GM12878 (cell line): ENCODE results near the gene AXIN1. TPM values are rescaled to one million over a fixed set of nuclear protein-coding genes. Genes with fewer than 3 reads are reported as not detected.

Source experiments
- ATAC-seq: fragments of 200-7000 bp; cut with Tn5 transposase; 3 replicates; pipeline ENCODE4 v1.9.1; 2020; ENCODE audit warnings: mild to moderate bottlenecking, moderate library complexity
- BruUV-seq: library from RNA; stranded (reverse); fragments of 400-500 nt; replicated peaks from 2 replicates; lab custom pipeline; 2021; lab: Mats Ljungman, UMichigan
- CTCF ChIA-PET: fragments of 300-600 bp; sonication (Branson Sonifier 250); formaldehyde crosslinking; extraction: SDS; loops from one replicate; lab custom pipeline; 2021; ENCODE audit warnings: inconsistent platforms; lab: Yijun Ruan, JAX
- POLR2A ChIA-PET: fragments of 350-600 bp; formaldehyde crosslinking; extraction: SDS; loops from one replicate; lab custom pipeline; 2021; ENCODE audit warnings: inconsistent platforms; lab: Charles Lee
- RAD21 ChIA-PET: fragments of 300-600 bp; sonication (Branson Sonifier 250); formaldehyde crosslinking; loops from one replicate; lab custom pipeline; 2023; ENCODE audit warnings: antibody characterized with exemption; ENCODE audit not compliant: unreplicated experiment; lab: Charles Lee
- SMC1A ChIA-PET: fragments of 300-600 bp; sonication (Branson Sonifier 250); formaldehyde crosslinking; loops from one replicate; lab custom pipeline; 2023; ENCODE audit not compliant: unreplicated experiment, uncharacterized antibody; lab: Charles Lee
- DNase-seq: peaks from one replicate; pipeline ENCODE4 v3.0.0-alpha.2; 2011; ENCODE audit warnings: low read depth, low spot score
- FAIRE-seq: peaks from 3 replicates; lab custom pipeline; 2011; peaks lifted over from hg19 to GRCh38; lab: Jason Lieb, UNC
- H2AFZ ChIP-seq: 2 replicates; pipeline ENCODE4 v1.6.0; 2011; ENCODE audit warnings: low read depth, low read length, control low read depth; ENCODE audit not compliant: control insufficient read depth
- H3K27ac ChIP-seq: 2 replicates; pipeline ENCODE4 v1.5.1; 2011; ENCODE audit warnings: control low read depth; ENCODE audit not compliant: control insufficient read depth, insufficient read depth
- H3K27me3 ChIP-seq, 2 experiments: replicated peaks in 1 of 2; 2 replicates each; pipeline versions ENCODE4 v1.6.0 to v1.6.1; 2011; ENCODE audit warnings: low read length in 1 of 2; ENCODE audit not compliant: control insufficient read depth in 2 of 2, insufficient read depth in 2 of 2
- H3K36me3 ChIP-seq, 2 experiments: 2 replicates each; pipeline ENCODE4 v1.5.1; 2011; ENCODE audit warnings: low read length in 1 of 2; ENCODE audit not compliant: control insufficient read depth in 2 of 2, insufficient read depth in 2 of 2
- H3K4me1 ChIP-seq: 2 replicates; pipeline ENCODE4 v1.6.1; 2011; ENCODE audit warnings: mild to moderate bottlenecking, low read length, moderate library complexity, mixed read lengths; ENCODE audit not compliant: control insufficient read depth, insufficient read depth
- H3K4me2 ChIP-seq: 2 replicates; pipeline ENCODE4 v1.6.0; 2011; ENCODE audit warnings: control low read depth; ENCODE audit not compliant: control insufficient read depth, insufficient read depth
- H3K4me3 ChIP-seq: fragments of 200-600 bp; sonication (generic); 2 replicates; pipeline ENCODE4 v1.5.1; 2016
- H3K79me2 ChIP-seq: 2 replicates; pipeline ENCODE4 v1.6.0; 2011; ENCODE audit warnings: low read length; ENCODE audit not compliant: control insufficient read depth, insufficient read depth
- H3K9ac ChIP-seq: 2 replicates; pipeline ENCODE4 v1.8.0; 2011; ENCODE audit warnings: low read length, control low read depth, mixed read lengths; ENCODE audit not compliant: control insufficient read depth, insufficient read depth
- H3K9me3 ChIP-seq: replicated peaks from 3 replicates; pipeline ENCODE4 v1.5.1; 2011; ENCODE audit warnings: mild to moderate bottlenecking, low read length; ENCODE audit not compliant: control insufficient read depth, insufficient read depth
- H4K20me1 ChIP-seq: 2 replicates; pipeline ENCODE4 v1.6.0; 2011; ENCODE audit not compliant: control insufficient read depth, insufficient read depth
- BMI1 ChIP-seq: fragments of 450-650 bp; IDR thresholded peaks from 2 replicates; pipeline ENCODE4 v1.6.1; 2016; ENCODE audit warnings: mild to moderate bottlenecking, moderate library complexity, borderline replicate concordance
- CHD1 ChIP-seq: IDR thresholded peaks from 2 replicates; pipeline ENCODE4 v1.6.1; 2012; ENCODE audit warnings: low read depth, low read length, improper control_type of control experiment
- EED ChIP-seq: sonication (generic); IDR thresholded peaks from 2 replicates; pipeline ENCODE4 v1.6.1; 2016; ENCODE audit warnings: antibody characterized with exemption, low read depth
- HDAC6 ChIP-seq: fragments of 200-600 bp; sonication (generic); IDR thresholded peaks from one replicate; pipeline ENCODE4 v1.8.0; 2017; ENCODE audit warnings: antibody characterized with exemption; ENCODE audit not compliant: unreplicated experiment
- IRF5 ChIP-seq: fragments of 450-650 bp; IDR thresholded peaks from 2 replicates; pipeline ENCODE4 v1.6.1; 2017; ENCODE audit warnings: borderline replicate concordance
- JUNB ChIP-seq: IDR thresholded peaks from 2 replicates; pipeline ENCODE4 v1.6.1; 2016; ENCODE audit warnings: antibody characterized with exemption, mild to moderate bottlenecking
- MTA3 ChIP-seq: IDR thresholded peaks from 2 replicates; pipeline ENCODE4 v1.6.1; 2012; ENCODE audit warnings: low read length, inconsistent platforms, borderline replicate concordance
- NFXL1 ChIP-seq: fragments of 450-650 bp; IDR thresholded peaks from 2 replicates; pipeline ENCODE4 v1.6.1; 2017; ENCODE audit warnings: antibody characterized with exemption, mild to moderate bottlenecking, borderline replicate concordance
- NR2F1 ChIP-seq: fragments of 450-650 bp; conservative IDR thresholded peaks from 2 replicates; pipeline ENCODE4 v1.6.1; 2017; ENCODE audit warnings: mild to moderate bottlenecking
- RAD51 ChIP-seq: fragments of 450-650 bp; IDR thresholded peaks from 2 replicates; pipeline ENCODE4 v1.6.1; 2016; ENCODE audit warnings: moderate library complexity, mild to moderate bottlenecking, inconsistent platforms
- RFX5 ChIP-seq: IDR thresholded peaks from 2 replicates; pipeline ENCODE4 v1.6.1; 2011; ENCODE audit warnings: low read depth, low read length, improper control_type of control experiment
- SKIL ChIP-seq: fragments of 450-650 bp; IDR thresholded peaks from 2 replicates; pipeline ENCODE4 v1.6.1; 2017; ENCODE audit warnings: mild to moderate bottlenecking, low read depth, inconsistent platforms; ENCODE audit not compliant: poor library complexity, severe bottlenecking
- SUZ12 ChIP-seq: fragments of 200-600 bp; sonication (generic); IDR thresholded peaks from one replicate; pipeline ENCODE4 v1.6.1; 2018; ENCODE audit warnings: antibody characterized with exemption, mild to moderate bottlenecking; ENCODE audit not compliant: unreplicated experiment
- ZBED1 ChIP-seq: IDR thresholded peaks from 2 replicates; pipeline ENCODE4 v1.6.1; 2016; ENCODE audit warnings: borderline replicate concordance
- WGBS: methylation state at CpG from one replicate; pipeline ENCODE4 v1.1.6; 2016; ENCODE audit warnings: low lambda C conversion rate; ENCODE audit not compliant: insufficient replicate concordance, insufficient coverage; ENCODE audit errors: missing lambda C conversion rate; 5-methylcytosine and 5-hydroxymethylcytosine counted together
- in situ Hi-C: fragments of 300-500 bp; cut with MboI; formaldehyde crosslinking; loops from 9 replicates; pipeline ENCODE4 v1.14.3; 2018; ENCODE audit warnings: mixed read lengths
- intact Hi-C: fragments of 100-400 bp; cut with micrococcal nuclease; formaldehyde crosslinking; loops from one replicate; pipeline ENCODE4 v1.14.2; 2022; ENCODE audit not compliant: unreplicated experiment
- polyA plus RNA-seq, 11 experiments: library from polyadenylated mRNA; depleted of rRNA in 4 of 11; unstranded in 6 of 11; stranded (reverse) in 5 of 11; fragments of >200 nt; fragmentation: Nextera tagmentation in 4 of 11; fragmentation: Illumina TruSeq in 1 of 11; extraction: Ambion mirVana in 4 of 11; extraction: Trizol in 1 of 11; gene quantifications; 1 replicate in 1 of 11; 2 replicates in 10 of 11; pipeline versions ENCODE4 v1.2.1 to v1.2.3, GENCODE V29; 2011 to 2016; ENCODE audit warnings: inconsistent platforms in 2 of 11, missing spikeins in 2 of 11, low read depth in 1 of 11
- total RNA-seq, 4 experiments: library from RNA; depleted of rRNA in 3 of 4; stranded (reverse); fragments of >200 nt in 3 of 4; fragmentation: Illumina TruSeq in 1 of 4; extraction: Trizol in 1 of 4; gene quantifications; 2 replicates each; pipeline versions ENCODE4 v1.2.1 to v1.2.3, GENCODE V29; 2013 to 2021

AXIN1 gene
- total and polyA plus RNA-seq, 10 of the 15 experiments (the other 5 are each of a cell fraction or from before 2014, with no cell fraction given), result 0.26 to 27.1 (median 7.7) TPM

- POLR2A ChIA-PET, result no interaction called here
- no peaks in the 10 kb centered on the region for H3K9me3 ChIP-seq
- TF ChIP-seq JUNB (no peak), RAD51 (no peak), HDAC6 (peak; percentile 86), SUZ12 (peak; percentile 73)
- TF ChIP-seq, all 136 proteins: peak for 2
- RAD21 ChIA-PET, result no interaction called here
- 4% methylated on average over 51 of the region's 58 CpGs for WGBS
- SMC1A ChIA-PET, result no interaction called here
- in situ Hi-C loops (no loop called here), intact Hi-C loops (no loop called here)
- Histone ChIP-seq H3K36me3 (no peaks in the 10 kb centered on the region), H3K79me2 (no peaks in the 10 kb centered on the region), H3K4me1 (no peaks in the 10 kb centered on the region), H3K4me3 (no peak overlapping the region), H3K27me3 (peaks cover 0 to 3% of the 10 kb centered on the region in 2 experiments; a peak in 2 of 4 replicates), H3K4me2 (peak overlapping the region; percentile 42; the same call in 1 of the 2 replicates), H4K20me1 (no peaks in the 10 kb centered on the region), H2AFZ (no peak overlapping the region), H3K27ac (no peak overlapping the region), H3K9ac (no peak overlapping the region)
- BruUV-seq, result no TSS peak
- ATAC-seq (peak; percentile 21; the same call in 1 of the 3 replicates), FAIRE-seq (no peak), DNase-seq (no peak)
- CTCF ChIA-PET, result no interaction called here
These were observed 77.4 kb downstream of the AXIN1 start for GRCh38 chr16:275041-275641.

- Histone ChIP-seq H3K27ac (no peak overlapping the region), H3K4me1 (no peaks in the 10 kb centered on the region), H3K4me3 (no peak overlapping the region), H3K79me2 (no peaks in the 10 kb centered on the region), H3K4me2 (no peak overlapping the region), H3K9me3 (no peaks in the 10 kb centered on the region), H2AFZ (no peak overlapping the region), H3K27me3 (peaks cover 0 to 3% of the 10 kb centered on the region in 2 experiments; a peak in 2 of 4 replicates), H4K20me1 (no peaks in the 10 kb centered on the region), H3K36me3 (no peaks in the 10 kb centered on the region), H3K9ac (no peak overlapping the region)
- POLR2A ChIA-PET, result no interaction called here
- ATAC-seq, result peak; percentile 42
- in situ Hi-C loops, result no loop called here
- SMC1A ChIA-PET, result no interaction called here
- intact Hi-C loops, result no loop called here
- no peak for FAIRE-seq
- 33% methylated on average over 21 of the region's 30 CpGs for WGBS
- CTCF ChIA-PET, result no interaction called here
- BruUV-seq, result no TSS peak
- no peak for DNase-seq
- RAD21 ChIA-PET, result no interaction called here
- TF ChIP-seq NR2F1 (no peak), IRF5 (no peak), CHD1 (no peak), RFX5 (no peak), SKIL (no peak), EED (no peak), BMI1 (no peak), NFXL1 (no peak), MTA3 (no peak), ZBED1 (no peak)
These were observed 78.7 kb downstream of the AXIN1 start for GRCh38 chr16:273547-274421.
